A549 (cell line): ENCODE results near the gene DZANK1. TPM values are rescaled to one million over a fixed set of nuclear protein-coding genes. Genes with fewer than 3 reads are reported as not detected.

ENCODE experiments used
- ATAC-seq, 2 experiments: fragments of 200-7000 bp in 1 of 2; fragments of >200 bp in 1 of 2; cut with Nextera tagmentation in 1 of 2; cut with Tn5 transposase in 1 of 2; 3 replicates each; pipeline versions ENCODE4 v1.8.0 to v1.9.1; 2018 to 2020; ENCODE audit warnings: mild to moderate bottlenecking in 1 of 2, moderate library complexity in 1 of 2
- CTCF ChIA-PET: fragments of 300-600 bp; sonication (Branson Sonifier 250); formaldehyde crosslinking; extraction: SDS; loops from one replicate; lab custom pipeline; 2021; ENCODE audit warnings: antibody characterized with exemption, inconsistent platforms; lab: Yijun Ruan, JAX
- POLR2A ChIA-PET: fragments of 350-600 bp; formaldehyde crosslinking; extraction: SDS; loops from one replicate; lab custom pipeline; 2021; ENCODE audit warnings: antibody characterized with exemption, inconsistent platforms; lab: Yijun Ruan, JAX
- DNase-seq, 2 experiments: peaks; one replicate each; pipeline versions ENCODE4 v3.0.0 to v3.0.0-alpha.2; 2011 to 2016; ENCODE audit warnings: low read depth in 1 of 2, low spot score in 1 of 2
- FAIRE-seq: peaks from 2 replicates; lab custom pipeline; 2011; peaks lifted over from hg19 to GRCh38; lab: Jason Lieb, UNC
- H3K27ac ChIP-seq, 2 experiments: fragments of >200 bp; sonication (Bioruptor Twin); formaldehyde crosslinking; 3 replicates each; pipeline ENCODE4 v1.5.1; 2016 to 2017
- H3K4me1 ChIP-seq: fragments of >200 bp; sonication (Bioruptor Twin); formaldehyde crosslinking; 3 replicates; pipeline ENCODE4 v1.6.1; 2016
- H3K4me2 ChIP-seq: fragments of >200 bp; sonication (Bioruptor Twin); formaldehyde crosslinking; 3 replicates; pipeline ENCODE4 v1.6.1; 2016
- H3K4me3 ChIP-seq: fragments of >200 bp; sonication (Bioruptor Twin); formaldehyde crosslinking; 3 replicates; pipeline ENCODE4 v1.5.1; 2016
- H3K9me3 ChIP-seq: fragments of >200 bp; sonication (Bioruptor Twin); formaldehyde crosslinking; 3 replicates; pipeline ENCODE4 v1.6.1; 2016
- BHLHE40 ChIP-seq: IDR thresholded peaks from 2 replicates; pipeline ENCODE4 v1.6.1; 2012; ENCODE audit warnings: low read depth, low read length, inconsistent platforms
- CBX2 ChIP-seq: fragments of 200-600 bp; sonication (generic); IDR thresholded peaks from 2 replicates; pipeline ENCODE4 v1.6.1; 2016; ENCODE audit warnings: low read depth, mild to moderate bottlenecking, borderline replicate concordance
- CEBPB ChIP-seq, 2 experiments: fragments of >200 bp in 1 of 2; sonication (Bioruptor Twin) in 1 of 2; formaldehyde crosslinking in 1 of 2; IDR thresholded peaks; 2 replicates each; pipeline ENCODE4 v1.6.1; 2012 to 2016
- CHD4 ChIP-seq: fragments of 200-600 bp; sonication (generic); IDR thresholded peaks from 2 replicates; pipeline ENCODE4 v1.6.1; 2016; ENCODE audit warnings: antibody characterized with exemption, mild to moderate bottlenecking, borderline replicate concordance
- CTCF ChIP-seq: fragments of >200 bp; sonication (Bioruptor Twin); formaldehyde crosslinking; IDR thresholded peaks from 3 replicates; pipeline ENCODE4 v1.5.1; 2016
- ELK1 ChIP-seq: fragments of 150-350 bp; IDR thresholded peaks from 2 replicates; pipeline ENCODE4 v1.6.1; 2014; ENCODE audit warnings: low read depth, mild to moderate bottlenecking, low read length
- FOSL2 ChIP-seq, 2 experiments: fragments of 450-650 bp in 1 of 2; fragments of >200 bp in 1 of 2; sonication (Bioruptor Twin) in 1 of 2; formaldehyde crosslinking; IDR thresholded peaks; 2 replicates each; pipeline versions ENCODE4 v1.5.0 to v1.6.1; 2016 to 2020; ENCODE audit warnings: mild to moderate bottlenecking in 1 of 2, moderate library complexity in 1 of 2
- HEYL ChIP-seq: fragments of 250-450 bp; sonication (Bioruptor Pico); IDR thresholded peaks from 2 replicates; pipeline ENCODE4 v1.8.0; 2021; ENCODE audit warnings: mild to moderate bottlenecking, moderate library complexity
- HMGXB4 ChIP-seq: fragments of 250-450 bp; sonication (Bioruptor Pico); IDR thresholded peaks from 2 replicates; pipeline ENCODE4 v1.5.0; 2021; ENCODE audit warnings: mild to moderate bottlenecking, moderate library complexity, borderline replicate concordance
- HOXB13 ChIP-seq: fragments of 250-450 bp; sonication (Bioruptor Pico); IDR thresholded peaks from 2 replicates; pipeline ENCODE4 v1.5.0; 2020; ENCODE audit warnings: low read depth, mild to moderate bottlenecking, moderate library complexity
- JUN ChIP-seq, 2 experiments: fragments of >200 bp; sonication (Bioruptor Twin); formaldehyde crosslinking; IDR thresholded peaks; 2 replicates in 1 of 2; 3 replicates in 1 of 2; pipeline ENCODE4 v1.6.1; 2016 to 2017
- KDM1A ChIP-seq: fragments of 200-600 bp; sonication (generic); IDR thresholded peaks from 2 replicates; pipeline ENCODE4 v1.6.1; 2016; ENCODE audit warnings: low read depth, mild to moderate bottlenecking
- MAFK ChIP-seq: fragments of 450-650 bp; IDR thresholded peaks from 2 replicates; pipeline ENCODE4 v1.6.1; 2014; ENCODE audit not compliant: partially characterized antibody
- MAZ ChIP-seq: fragments of 150-350 bp; IDR thresholded peaks from 2 replicates; pipeline ENCODE4 v1.6.1; 2014; ENCODE audit warnings: antibody characterized with exemption, low read depth, low read length, borderline replicate concordance
- PBX3 ChIP-seq: IDR thresholded peaks from 2 replicates; pipeline ENCODE4 v1.6.1; 2012
- PHF8 ChIP-seq: fragments of 200-600 bp; sonication (generic); IDR thresholded peaks from 2 replicates; pipeline ENCODE4 v1.6.1; 2016; ENCODE audit warnings: low read depth, mild to moderate bottlenecking, antibody characterized with exemption, moderate library complexity, borderline replicate concordance
- RARB ChIP-seq: fragments of 250-450 bp; sonication (Bioruptor Pico); IDR thresholded peaks from 2 replicates; pipeline ENCODE4 v1.8.0; 2021; ENCODE audit warnings: mild to moderate bottlenecking, moderate library complexity
- RFX5 ChIP-seq: fragments of 450-650 bp; IDR thresholded peaks from 2 replicates; pipeline ENCODE4 v1.7.1; 2014; ENCODE audit warnings: antibody characterized with exemption, mild to moderate bottlenecking, moderate library complexity
- SMC3 ChIP-seq: fragments of >200 bp; sonication (Bioruptor Twin); formaldehyde crosslinking; IDR thresholded peaks from 3 replicates; pipeline ENCODE4 v1.6.1; 2018; ENCODE audit warnings: inconsistent platforms
- TFCP2L1 ChIP-seq: fragments of 250-450 bp; sonication (Bioruptor Pico); IDR thresholded peaks from 2 replicates; pipeline ENCODE4 v1.5.0; 2021; ENCODE audit warnings: mild to moderate bottlenecking
- TP53 ChIP-seq: fragments of 250-450 bp; sonication (Bioruptor Pico); IDR thresholded peaks from 2 replicates; pipeline ENCODE4 v1.5.0; 2021; ENCODE audit warnings: mild to moderate bottlenecking, moderate library complexity
- ZC3H11A ChIP-seq: fragments of 450-650 bp; IDR thresholded peaks from 2 replicates; pipeline ENCODE4 v1.6.1; 2014; ENCODE audit warnings: antibody characterized with exemption, mild to moderate bottlenecking
- ZSCAN20 ChIP-seq: fragments of 250-450 bp; sonication (Bioruptor Pico); IDR thresholded peaks from 2 replicates; pipeline ENCODE4 v1.8.0; 2022; ENCODE audit warnings: mild to moderate bottlenecking, moderate library complexity
- WGBS: methylation state at CpG from one replicate; pipeline ENCODE4 v1.1.6; 2017; ENCODE audit errors: missing lambda C conversion rate; 5-methylcytosine and 5-hydroxymethylcytosine counted together
- polyA plus RNA-seq, 4 experiments: library from polyadenylated mRNA; depleted of rRNA in 3 of 4; stranded (reverse); fragments of >200 nt; fragmentation: RNase III in 1 of 4; extraction: RNeasy Plus Mini Kit Qiagen cat#74134 plus additional on column Dnase treatment in 1 of 4; gene quantifications; 2 replicates in 3 of 4; 3 replicates in 1 of 4; pipeline ENCODE4 v1.2.3, GENCODE V29; 2011 to 2017

Gene DZANK1
- polyA plus RNA-seq, 2 of the 4 experiments (the other 2 are of a cell fraction), result 3.5 to 5.1 TPM

GRCh38 chr20:18414140-18414539, 52.7 kb downstream of the DZANK1 start:
- ChIA-PET POLR2A (interaction anchor here (1.5 kb wide), 1 partner anchor 93 kb away, joined by 3 read pairs; the partner anchor contains the start of gene SEC23B), CTCF (interaction anchor here (0.6 to 2.4 kb wide), 13 partner anchors 9 to 1248 kb away, joined by 3 to 16 read pairs (median 4); no protein-coding TSS in a partner anchor)
- Histone ChIP-seq H3K27ac (no peak overlapping the region), H3K4me3 (no peak overlapping the region), H3K9me3 (no peaks in the 10 kb centered on the region), H3K4me2 (no peak overlapping the region), H3K4me1 (no peaks in the 10 kb centered on the region)
- DNase-seq (no peak), FAIRE-seq (no peak)
- WGBS, result 49% methylated on average over 5 of the region's 5 CpGs
- TF ChIP-seq JUN (IDR thresholded peaks at IDR 0.05) (no peak), MAZ (no peak), ZC3H11A (no peak), RFX5 (no peak), MAFK (no peak), SMC3 (no peak)
- TF ChIP-seq, all 56 proteins: peak for 0
- no peak for ATAC-seq

- no peak overlapping the region for H3K4me3 ChIP-seq
- ChIA-PET POLR2A (interaction anchor here (1.5 kb wide), 1 partner anchor 95 kb away, joined by 3 read pairs; the partner anchor contains the start of gene SEC23B), CTCF (interaction anchor here (0.6 to 2.4 kb wide), 13 partner anchors 10 to 1589 kb away, joined by 3 to 16 read pairs (median 3); no protein-coding TSS in a partner anchor)
- WGBS, result 80% methylated on average over 6 of the region's 6 CpGs
- no peak for ATAC-seq
- no peak for DNase-seq
- H3K27ac ChIP-seq, result no peak overlapping the region
- H3K9me3 ChIP-seq, result no peaks in the 10 kb centered on the region
- FAIRE-seq, result no peak
- no peak overlapping the region for H3K4me2 ChIP-seq
- TF ChIP-seq RARB (CRISPR knock-in tag) (no peak), TFCP2L1 (no peak), ZSCAN20 (no peak), ELK1 (no peak), CBX2 (no peak), HOXB13 (no peak), FOSL2 (IDR thresholded peaks at IDR 0.05) (no peak), FOSL2 (CRISPR knock-in tag; IDR thresholded peaks at IDR 0.05) (no peak), JUN (IDR thresholded peaks at IDR 0.05) (no peak), CHD4 (no peak), HMGXB4 (CRISPR knock-in tag) (no peak), CTCF (no peak), HEYL (CRISPR knock-in tag) (no peak)
- H3K4me1 ChIP-seq, result no peaks in the 10 kb centered on the region
Measured at GRCh38 chr20:18412221-18412901, 54.5 kb downstream of the DZANK1 start.

GRCh38 chr20:18405826-18406225, 61.0 kb downstream of the DZANK1 start:
- ChIA-PET POLR2A (no interaction called here), CTCF (interaction anchor here (1.3 to 1.8 kb wide), 2 partner anchors 8 to 16 kb away, joined by 5 to 7 read pairs; no protein-coding TSS in a partner anchor)
- 78% methylated on average over 8 of the region's 8 CpGs for WGBS
- no peak overlapping the region for H3K4me3 ChIP-seq
- no peak for DNase-seq
- no peaks in the 10 kb centered on the region for H3K4me1 ChIP-seq
- H3K9me3 ChIP-seq, result 0 out of 3 replicates have a peak, but pooled peaks cover 4% of the 10 kb centered on the region
- no peak overlapping the region for H3K4me2 ChIP-seq
- no peak for FAIRE-seq
- ATAC-seq, result no peak; a peak in 1 of 6 replicates
- TF ChIP-seq BHLHE40 (no peak), TFCP2L1 (no peak), KDM1A (no peak), JUN (IDR thresholded peaks at IDR 0.05) (no peak), TP53 (CRISPR knock-in tag) (no peak), CEBPB (IDR thresholded peaks at IDR 0.05) (no peak), PBX3 (no peak), MAFK (no peak), PHF8 (no peak)
- TF ChIP-seq, all 56 proteins: peak for 0
- H3K27ac ChIP-seq, result no peak overlapping the region
